ENCODE data around the gene PRELID1.

DNA sequence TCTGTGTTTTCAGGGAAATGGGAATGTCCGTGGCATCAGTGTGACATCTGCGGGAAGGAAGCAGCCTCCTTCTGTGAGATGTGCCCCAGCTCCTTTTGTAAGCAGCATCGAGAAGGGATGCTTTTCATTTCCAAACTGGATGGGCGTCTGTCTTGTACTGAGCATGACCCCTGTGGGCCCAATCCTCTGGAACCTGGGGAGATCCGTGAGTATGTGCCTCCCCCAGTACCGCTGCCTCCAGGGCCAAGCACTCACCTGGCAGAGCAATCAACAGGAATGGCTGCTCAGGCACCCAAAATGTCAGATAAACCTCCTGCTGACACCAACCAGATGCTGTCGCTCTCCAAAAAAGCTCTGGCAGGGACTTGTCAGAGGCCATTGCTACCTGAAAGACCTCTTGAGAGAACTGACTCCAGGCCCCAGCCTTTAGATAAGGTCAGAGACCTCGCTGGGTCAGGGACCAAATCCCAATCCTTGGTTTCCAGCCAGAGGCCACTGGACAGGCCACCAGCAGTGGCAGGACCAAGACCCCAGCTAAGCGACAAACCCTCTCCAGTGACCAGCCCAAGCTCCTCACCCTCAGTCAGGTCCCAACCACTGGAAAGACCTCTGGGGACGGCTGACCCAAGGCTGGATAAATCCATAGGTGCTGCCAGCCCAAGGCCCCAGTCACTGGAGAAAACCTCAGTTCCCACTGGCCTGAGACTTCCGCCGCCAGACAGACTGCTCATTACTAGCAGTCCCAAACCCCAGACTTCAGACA, 9.6 kb upstream of the PRELID1 start:
- TF ChIP-seq POLR2A (IDR thresholded peaks at IDR 0.05), result no peak
- TF ChIP-seq, protein P1, sequence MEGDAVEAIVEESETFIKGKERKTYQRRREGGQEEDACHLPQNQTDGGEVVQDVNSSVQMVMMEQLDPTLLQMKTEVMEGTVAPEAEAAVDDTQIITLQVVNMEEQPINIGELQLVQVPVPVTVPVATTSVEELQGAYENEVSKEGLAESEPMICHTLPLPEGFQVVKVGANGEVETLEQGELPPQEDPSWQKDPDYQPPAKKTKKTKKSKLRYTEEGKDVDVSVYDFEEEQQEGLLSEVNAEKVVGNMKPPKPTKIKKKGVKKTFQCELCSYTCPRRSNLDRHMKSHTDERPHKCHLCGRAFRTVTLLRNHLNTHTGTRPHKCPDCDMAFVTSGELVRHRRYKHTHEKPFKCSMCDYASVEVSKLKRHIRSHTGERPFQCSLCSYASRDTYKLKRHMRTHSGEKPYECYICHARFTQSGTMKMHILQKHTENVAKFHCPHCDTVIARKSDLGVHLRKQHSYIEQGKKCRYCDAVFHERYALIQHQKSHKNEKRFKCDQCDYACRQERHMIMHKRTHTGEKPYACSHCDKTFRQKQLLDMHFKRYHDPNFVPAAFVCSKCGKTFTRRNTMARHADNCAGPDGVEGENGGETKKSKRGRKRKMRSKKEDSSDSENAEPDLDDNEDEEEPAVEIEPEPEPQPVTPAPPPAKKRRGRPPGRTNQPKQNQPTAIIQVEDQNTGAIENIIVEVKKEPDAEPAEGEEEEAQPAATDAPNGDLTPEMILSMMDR (IDR thresholded peaks at IDR 0.05), result no peak
